ENCODE data around the gene ASB16. TPM values are rescaled to one million over a fixed set of nuclear protein-coding genes. Genes with fewer than 3 reads are reported as not detected.
A peak's percentile ranks its signal among the peaks of the same experiment; 100 is the strongest.

The ASB16 gene
- total RNA-seq, 1 donor from 2014 or later, result not detected

DNA sequence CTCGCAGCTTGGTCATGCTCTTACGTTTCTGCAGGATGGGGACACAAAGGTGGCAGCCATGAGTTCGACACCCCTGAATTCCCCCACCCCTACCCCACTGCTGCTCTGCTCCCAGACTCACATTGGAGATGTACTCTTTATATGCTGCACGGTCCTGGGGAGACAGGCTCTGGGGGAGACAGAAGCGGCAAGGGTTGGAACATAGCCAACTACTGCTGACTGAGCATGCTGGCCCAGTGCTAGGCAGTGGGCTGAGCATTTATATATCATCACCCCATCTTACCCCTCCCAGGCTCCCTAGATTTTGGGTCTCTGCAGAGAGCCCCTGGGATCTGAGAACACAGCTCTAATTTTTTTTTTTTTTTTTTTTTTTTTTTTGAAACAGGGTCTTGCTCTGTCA lies 37.2 kb downstream of the ASB16 start:
- H3K36me3 ChIP-seq, result peaks cover 47% of the 10 kb centered on the region
- intact Hi-C loops (cut with DNase I), result no loop called here
- ATAC-seq, result no peak

DNA sequence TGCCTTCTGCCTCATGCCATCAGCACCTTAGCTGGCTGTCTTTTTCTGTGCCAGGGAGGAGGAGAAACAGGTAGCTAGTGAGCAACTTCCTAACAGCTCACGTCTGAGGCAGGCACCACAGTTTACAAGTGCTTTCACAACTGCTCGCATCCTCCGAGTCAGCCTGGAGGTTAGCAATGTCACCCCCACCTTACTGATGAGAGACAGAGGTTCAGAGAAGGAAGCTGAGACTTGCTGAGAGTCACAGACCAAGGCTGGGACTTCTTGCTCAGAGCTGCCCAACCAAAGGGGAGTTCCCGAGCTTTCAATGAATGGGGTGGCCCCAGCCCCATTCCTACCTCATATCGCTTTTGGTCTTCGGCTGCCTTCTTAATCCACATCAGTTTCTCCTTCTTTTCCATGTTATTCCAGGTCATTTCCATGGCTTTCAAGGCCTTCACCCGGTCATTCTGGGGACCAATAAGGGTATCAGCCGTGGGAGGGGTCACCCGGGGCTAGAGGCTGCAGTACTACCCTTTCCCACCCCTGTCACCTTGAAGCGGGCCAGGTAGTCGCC lies 39.4 kb downstream of the ASB16 start:
- intact Hi-C loops (cut with DNase I), result no loop called here
- peaks cover 9% of the 10 kb centered on the region for H3K4me1 ChIP-seq
- ATAC-seq, result no peak
- H3K27ac ChIP-seq, result no peak overlapping the region
- no peaks in the 10 kb centered on the region for H3K9me3 ChIP-seq
- H3K4me3 ChIP-seq, result no peak overlapping the region
- H3K36me3 ChIP-seq, result peaks cover 57% of the 10 kb centered on the region
- DNase-seq, result no peak
- H3K27me3 ChIP-seq, result no peaks in the 10 kb centered on the region
- TF ChIP-seq, protein P1, sequence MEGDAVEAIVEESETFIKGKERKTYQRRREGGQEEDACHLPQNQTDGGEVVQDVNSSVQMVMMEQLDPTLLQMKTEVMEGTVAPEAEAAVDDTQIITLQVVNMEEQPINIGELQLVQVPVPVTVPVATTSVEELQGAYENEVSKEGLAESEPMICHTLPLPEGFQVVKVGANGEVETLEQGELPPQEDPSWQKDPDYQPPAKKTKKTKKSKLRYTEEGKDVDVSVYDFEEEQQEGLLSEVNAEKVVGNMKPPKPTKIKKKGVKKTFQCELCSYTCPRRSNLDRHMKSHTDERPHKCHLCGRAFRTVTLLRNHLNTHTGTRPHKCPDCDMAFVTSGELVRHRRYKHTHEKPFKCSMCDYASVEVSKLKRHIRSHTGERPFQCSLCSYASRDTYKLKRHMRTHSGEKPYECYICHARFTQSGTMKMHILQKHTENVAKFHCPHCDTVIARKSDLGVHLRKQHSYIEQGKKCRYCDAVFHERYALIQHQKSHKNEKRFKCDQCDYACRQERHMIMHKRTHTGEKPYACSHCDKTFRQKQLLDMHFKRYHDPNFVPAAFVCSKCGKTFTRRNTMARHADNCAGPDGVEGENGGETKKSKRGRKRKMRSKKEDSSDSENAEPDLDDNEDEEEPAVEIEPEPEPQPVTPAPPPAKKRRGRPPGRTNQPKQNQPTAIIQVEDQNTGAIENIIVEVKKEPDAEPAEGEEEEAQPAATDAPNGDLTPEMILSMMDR (IDR thresholded peaks at IDR 0.05), result no peak

More for the DNA sequence above, 37.2 kb downstream of the ASB16 start:
- Histone ChIP-seq H3K27me3 (no peaks in the 10 kb centered on the region), H3K27ac (no peak overlapping the region), H3K4me1 (peaks cover 20% of the 10 kb centered on the region), H3K4me3 (no peak overlapping the region), H3K9me3 (no peaks in the 10 kb centered on the region)
- no peak for DNase-seq
- TF ChIP-seq, protein P1 (IDR thresholded peaks at IDR 0.05), result no peak

DNA sequence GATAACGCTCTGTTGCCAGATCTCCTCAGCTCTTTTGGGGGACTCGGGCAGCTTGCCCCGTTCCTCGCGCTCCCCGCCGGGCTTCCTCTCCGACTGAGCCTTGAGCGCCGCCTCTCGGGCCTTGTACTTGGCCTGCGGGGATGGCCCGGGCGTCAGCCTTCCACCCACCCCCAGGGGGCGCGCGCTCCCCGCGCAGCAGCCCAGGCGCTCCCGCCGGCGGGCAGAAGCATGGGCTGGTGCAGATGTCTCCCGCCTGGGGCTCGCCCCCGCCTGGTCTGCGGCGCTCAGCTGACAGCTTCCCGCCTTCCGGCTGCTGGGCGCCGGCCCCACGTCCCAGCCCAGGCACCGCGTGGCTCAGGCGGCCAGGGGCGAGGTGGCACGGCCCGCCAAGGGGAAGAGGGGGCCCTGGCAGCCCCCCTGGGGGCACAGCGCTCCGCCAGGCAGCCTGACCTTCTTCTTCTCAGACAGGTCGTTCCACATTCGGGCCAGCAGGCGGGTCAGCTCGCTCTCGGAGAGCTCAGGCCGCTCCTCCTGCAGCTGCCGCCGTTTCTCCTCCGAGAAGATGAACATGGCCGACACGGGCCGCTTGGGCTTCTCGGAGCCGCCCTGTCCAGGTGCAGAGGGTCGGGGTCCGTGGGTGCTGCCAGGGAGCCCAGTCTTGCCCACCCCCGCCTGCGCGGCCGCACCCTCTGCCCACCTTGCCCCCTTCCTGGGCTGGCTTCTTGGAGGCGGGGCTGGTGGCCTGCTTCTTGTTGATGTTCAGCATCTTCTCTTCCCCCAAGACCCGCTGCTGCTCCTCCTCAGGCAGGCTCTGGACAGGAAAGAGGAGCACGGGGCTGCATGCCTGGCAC lies 40.1 kb downstream of the ASB16 start:
- Histone ChIP-seq H3K36me3 (peaks cover 64% of the 10 kb centered on the region), H3K27ac (peak overlapping the region; percentile 19), H3K27me3 (no peaks in the 10 kb centered on the region), H3K4me3 (no peak overlapping the region), H3K9me3 (no peaks in the 10 kb centered on the region), H3K4me1 (peaks cover 9% of the 10 kb centered on the region)
- TF ChIP-seq, protein P1 (IDR thresholded peaks at IDR 0.05), result peak; percentile 96
- ATAC-seq (peak; percentile 97), DNase-seq (peak; percentile 95)
- intact Hi-C loops (cut with DNase I), result no loop called here

DNA sequence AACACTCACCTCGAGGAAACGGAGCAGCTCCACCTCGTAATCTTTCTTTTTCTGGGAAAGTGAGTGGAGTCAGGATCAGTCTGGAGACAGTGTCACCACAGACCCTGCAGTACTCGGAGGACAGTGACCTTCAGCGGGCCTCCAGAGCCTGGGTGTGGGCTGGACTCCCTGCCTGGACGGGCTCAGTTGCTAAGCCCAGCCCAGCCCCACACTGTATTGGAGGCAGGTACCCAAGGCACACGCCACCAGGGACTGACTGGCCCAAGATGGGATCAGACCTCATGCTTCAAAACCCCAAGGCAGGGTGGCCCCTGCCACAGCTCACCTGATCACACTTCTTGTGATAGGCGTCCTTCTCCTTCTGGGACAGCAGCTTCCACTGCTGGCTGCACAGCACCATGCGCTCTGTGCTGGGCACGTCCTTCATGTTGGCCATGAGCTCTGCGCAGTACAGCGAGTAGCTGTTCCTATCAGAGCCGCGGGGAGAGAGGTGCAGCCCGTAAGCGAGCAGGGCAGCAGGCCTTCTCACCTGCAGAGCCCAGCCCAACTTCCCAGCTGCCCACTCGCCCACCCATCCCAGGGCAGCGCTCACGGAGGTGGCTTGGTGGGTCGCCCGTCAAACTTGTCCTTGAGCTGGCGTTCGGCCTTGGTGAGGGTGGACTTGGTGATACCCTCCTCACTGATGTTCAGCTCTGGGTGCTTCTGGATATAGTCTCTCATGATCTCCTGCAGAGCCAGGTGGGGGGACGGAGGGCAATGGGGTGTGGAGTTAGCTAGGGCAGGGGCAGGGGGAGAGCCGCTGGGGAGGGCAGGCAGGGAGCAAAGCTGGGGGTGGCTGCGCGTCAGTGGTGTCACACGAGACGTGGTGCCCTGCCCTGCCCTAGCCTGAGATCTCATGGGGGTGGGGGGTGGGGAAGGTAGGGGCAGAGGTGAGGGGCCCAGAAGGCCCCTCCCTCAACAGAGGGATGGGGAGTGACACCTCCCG lies 41.1 kb downstream of the ASB16 start:
- DNase-seq (no peak), ATAC-seq (no peak)
- TF ChIP-seq, protein P1 (IDR thresholded peaks at IDR 0.05), result no peak
- H3K9me3 ChIP-seq, result no peaks in the 10 kb centered on the region
- H3K27me3 ChIP-seq, result no peaks in the 10 kb centered on the region
- H3K27ac ChIP-seq, result no peak overlapping the region
- intact Hi-C loops (cut with DNase I), result no loop called here
- H3K36me3 ChIP-seq, result peaks cover 71% of the 10 kb centered on the region
- no peak overlapping the region for H3K4me3 ChIP-seq
- H3K4me1 ChIP-seq, result peaks cover 14% of the 10 kb centered on the region
